IPS DF 19.7 (cell line): Measurements from ENCODE around the gene PPM1B.
"Not testable (repeated sequence)": the region's sequence is repeated elsewhere in the genome, so short reads cannot be mapped to it uniquely, and the experiment has no call there.

Experiments
- DNase-seq: peaks from one replicate; pipeline ENCODE4 v3.0.0-alpha.2; 2013; ENCODE audit warnings: low read depth, low spot score

Gene PPM1B

DNA sequence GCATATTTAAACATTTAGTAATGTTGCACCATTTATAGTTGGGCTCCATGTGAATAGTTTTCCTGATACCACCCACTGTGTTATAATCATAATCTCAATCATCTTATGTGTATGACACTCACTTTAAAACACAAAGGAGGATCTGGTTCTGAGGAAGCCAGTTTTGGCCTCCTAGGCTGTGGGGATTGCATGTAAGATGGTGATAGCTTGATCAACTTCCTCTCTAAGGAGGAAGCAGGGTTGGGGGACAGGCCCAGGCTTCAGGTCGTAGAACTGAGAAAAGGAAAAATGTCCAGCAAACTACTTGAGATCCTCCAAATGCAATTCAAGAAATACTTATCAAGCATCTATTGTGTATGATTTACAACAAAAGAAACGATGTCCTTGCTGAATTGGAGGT lies 4.9 kb upstream of the PPM1B start:
- DNase-seq: no peak

DNA sequence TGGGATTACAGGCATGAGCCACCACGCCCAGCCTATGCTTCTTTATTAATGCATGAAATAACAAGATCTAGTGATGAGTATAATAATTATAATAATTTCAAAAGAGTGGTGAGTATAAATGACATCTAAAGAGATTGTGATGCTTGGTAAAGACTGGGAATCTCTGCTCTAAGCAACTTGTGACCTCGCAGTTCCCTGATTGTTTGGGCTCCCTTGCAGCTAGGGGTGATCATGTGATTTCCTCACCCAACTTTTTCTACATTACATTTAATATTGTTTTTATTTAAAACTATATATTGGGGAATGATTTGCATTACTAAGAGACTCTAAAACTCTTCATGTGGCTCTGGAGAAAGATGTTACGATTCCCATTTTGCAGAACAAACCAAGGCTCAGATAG lies 4.1 kb upstream of the PPM1B start:
- no peak for DNase-seq

- no peak for DNase-seq
Measured at GRCh38 chr2:44166096-44166495, 2.6 kb upstream of the PPM1B start.

DNA sequence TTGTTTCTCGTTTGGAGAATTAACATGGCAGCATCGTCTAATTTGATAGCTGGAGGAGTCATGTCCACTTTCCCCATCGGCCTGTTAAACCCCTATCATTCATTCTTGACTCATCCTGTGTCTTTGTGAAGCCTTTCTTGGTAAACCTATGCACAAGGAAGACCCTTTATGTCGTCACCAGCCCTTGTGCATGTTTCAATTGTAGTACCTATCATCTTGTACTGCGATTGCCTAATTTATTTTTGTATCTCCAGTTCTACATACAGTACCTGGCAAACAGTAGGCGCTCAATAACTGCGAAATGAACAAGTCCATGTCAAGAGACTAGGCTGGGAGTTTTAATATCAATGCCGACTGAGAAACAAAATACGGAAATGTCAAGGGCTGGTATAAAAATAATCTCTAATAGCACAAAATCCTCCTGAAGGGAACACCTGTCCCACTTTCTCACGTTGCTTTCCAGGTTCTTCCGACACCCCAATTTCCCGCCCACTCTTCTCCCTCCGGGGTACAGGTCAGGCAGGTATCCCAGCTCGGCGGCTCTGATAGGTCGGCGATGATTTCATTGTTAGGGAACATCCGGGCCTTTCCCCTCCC lies 1.3 kb upstream of the PPM1B start:
- no peak for DNase-seq

DNA sequence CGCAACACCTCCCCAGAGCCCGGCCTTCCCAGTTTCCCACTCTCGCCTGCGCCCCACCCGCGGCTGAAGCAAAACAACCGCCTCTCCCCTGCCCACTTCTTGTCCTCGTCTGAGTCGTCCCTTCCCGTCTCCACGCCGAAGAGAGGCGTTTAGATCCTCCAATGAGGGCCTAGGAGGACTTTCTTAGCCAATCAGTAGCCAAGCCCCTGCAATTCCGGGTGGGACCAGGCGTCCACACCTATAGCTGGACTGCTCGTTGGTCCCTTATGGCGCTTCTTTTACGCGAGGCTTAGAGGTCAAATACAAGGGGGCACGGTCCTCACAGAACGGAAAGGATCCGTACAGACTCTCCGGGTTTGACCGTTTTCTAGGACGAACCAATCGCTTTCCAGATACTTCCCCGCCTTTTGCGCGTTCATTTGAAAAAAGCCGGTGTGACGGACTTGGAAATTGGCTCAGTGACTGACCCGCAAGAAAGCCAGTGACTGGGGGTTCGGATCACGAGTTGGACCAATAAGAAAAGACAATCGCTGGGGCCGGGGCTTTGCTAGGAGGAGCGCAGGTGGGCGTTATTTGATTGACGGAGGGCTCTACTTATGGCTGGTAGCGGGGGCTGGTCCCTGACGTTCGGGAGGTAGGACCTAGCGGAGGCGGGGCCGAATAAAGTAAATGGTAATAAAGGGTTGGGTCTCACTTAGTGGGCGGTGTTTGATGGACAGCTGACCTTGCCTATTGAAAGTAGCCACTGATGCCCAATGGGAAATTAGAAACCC lies 581 bp upstream of the PPM1B start:
- DNase-seq: peak; percentile 99

GRCh38 chr2:44169155-44169898 lies 652 bp downstream of the PPM1B start:
- no peak for DNase-seq

DNA sequence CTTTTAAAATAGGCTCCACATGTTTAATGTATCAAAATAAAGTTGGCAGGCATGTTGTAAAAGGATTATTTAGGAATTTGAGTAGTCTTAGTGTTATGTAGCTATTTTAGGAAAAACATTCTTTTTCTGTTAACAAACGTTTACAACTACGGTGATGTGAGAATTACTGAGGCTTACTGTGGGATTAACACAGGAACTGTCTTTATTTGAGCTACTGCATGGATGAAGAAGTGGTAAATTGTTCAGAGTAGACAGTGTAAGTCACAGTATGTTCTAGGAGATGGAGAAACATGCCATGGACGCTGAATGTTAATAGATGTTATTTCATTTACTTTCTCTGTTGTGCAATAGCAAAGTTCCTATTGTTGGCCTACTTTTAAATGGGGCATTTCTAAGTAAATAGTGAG lies 1.6 kb downstream of the PPM1B start:
- DNase-seq: no peak

DNA sequence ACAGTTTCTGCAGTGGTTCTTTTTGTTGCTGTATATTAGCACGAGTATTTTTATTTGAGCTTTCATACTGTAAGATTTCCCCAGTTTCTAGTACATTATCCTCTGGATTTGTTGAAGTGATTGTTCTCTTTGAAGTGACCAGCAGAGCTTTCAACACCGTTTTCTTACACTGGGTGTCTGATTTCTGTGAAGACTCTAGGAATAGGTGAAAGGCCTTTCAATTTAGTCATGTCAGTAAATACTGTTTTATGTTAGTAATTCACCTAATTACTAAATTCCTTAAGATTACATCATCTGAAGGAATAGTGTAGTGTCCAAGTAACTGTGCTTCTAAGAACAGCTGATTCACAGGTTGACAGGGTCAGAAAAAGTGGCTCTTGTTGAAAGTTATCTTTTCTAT lies 2.3 kb downstream of the PPM1B start:
- DNase-seq: no peak

DNA sequence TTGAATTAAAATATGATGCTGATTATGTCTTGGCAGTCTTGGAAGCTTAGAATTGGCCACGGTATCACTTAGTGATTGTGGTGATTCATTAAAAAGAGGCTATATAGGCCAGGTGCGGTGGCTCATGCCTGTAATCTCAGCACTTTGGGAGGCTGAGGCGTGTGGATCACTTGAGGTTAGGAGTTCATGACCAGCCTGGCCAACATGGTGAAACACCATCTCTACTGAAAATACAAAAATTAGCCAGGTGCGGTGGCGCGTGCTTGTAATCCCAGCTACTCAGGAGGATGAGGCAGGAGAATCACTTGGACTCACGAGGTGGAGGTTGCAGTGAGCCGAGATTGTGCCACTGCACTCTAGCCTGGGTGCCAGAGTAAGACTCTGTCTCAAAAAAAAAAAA lies 2.8 kb downstream of the PPM1B start:
- DNase-seq: not testable (repeated sequence)

GRCh38 chr2:44172576-44172975 lies 3.9 kb downstream of the PPM1B start:
- DNase-seq: no peak

- DNase-seq: peak; percentile 15
Measured at GRCh38 chr2:44178950-44179349, 10.3 kb downstream of the PPM1B start.

- DNase-seq: no peak
Measured at GRCh38 chr2:44181648-44182047, 13.0 kb downstream of the PPM1B start.

DNA sequence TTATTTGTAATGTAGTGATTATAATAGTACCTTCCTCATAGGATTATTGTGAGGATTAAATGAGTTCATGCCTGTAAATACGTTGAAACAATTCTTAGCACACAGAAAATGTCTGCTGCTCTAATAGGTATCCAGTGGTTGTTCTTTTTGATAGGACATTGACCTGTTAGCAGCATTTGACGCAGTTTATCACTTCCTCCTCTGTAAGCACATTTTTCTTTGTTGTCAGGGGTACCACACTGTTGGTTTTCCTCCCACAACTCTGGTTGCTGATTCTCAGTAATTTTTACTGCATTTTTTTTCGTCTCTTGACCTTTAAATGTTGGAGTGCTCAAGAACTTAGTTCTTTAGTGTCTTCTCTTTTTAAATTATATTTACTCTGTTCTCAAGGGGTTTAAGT lies 15.4 kb downstream of the PPM1B start:
- no peak for DNase-seq

DNA sequence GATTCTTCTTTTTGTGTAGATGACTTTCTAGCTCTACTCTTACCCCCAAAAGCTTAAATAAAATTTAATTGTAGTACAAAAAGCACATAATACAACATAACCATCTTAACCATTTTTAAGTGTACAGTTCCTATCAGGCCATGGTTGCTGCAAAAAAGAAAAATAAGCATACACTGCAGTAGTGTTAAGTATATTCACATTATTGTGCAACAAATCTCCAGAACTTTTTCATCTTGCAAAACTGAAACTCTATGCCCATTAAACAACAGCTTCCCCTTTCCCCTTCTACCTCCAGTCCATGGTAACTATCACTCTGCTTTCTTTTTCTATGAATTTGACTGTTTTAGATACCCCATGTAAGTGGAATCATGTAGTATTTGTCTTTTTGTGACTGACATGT lies 18.1 kb downstream of the PPM1B start:
- DNase-seq: no peak

GRCh38 chr2:44187251-44187650 lies 18.6 kb downstream of the PPM1B start:
- DNase-seq: no peak

- no peak for DNase-seq
Measured at GRCh38 chr2:44188696-44189095, 20.0 kb downstream of the PPM1B start.

GRCh38 chr2:44189104-44189503 lies 20.4 kb downstream of the PPM1B start:
- no peak for DNase-seq

- no peak for DNase-seq
Measured at GRCh38 chr2:44190526-44190925, 21.9 kb downstream of the PPM1B start.

GRCh38 chr2:44191739-44192138 lies 23.1 kb downstream of the PPM1B start:
- no peak for DNase-seq

- no peak for DNase-seq
Measured at GRCh38 chr2:44192646-44193045, 24.0 kb downstream of the PPM1B start.

DNA sequence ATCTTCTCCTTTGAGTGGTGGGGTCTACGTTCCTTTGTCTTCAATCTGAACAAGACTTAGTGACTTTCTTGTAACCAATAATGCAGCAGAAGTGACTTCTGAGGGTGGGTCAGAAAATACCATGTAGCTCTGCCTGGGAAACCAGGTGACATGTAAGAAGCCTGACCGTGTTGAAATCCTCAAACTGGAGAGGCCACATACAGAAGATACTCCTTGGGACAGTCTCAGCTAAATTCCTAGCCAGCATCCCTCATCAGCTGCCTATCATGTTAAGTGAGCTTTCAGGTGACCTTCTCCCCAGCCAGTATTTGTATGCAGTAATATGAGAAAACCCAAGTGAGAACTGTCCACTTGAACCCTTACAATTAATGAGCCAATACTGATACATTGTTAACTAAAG lies 27.0 kb downstream of the PPM1B start:
- DNase-seq: no peak

DNA sequence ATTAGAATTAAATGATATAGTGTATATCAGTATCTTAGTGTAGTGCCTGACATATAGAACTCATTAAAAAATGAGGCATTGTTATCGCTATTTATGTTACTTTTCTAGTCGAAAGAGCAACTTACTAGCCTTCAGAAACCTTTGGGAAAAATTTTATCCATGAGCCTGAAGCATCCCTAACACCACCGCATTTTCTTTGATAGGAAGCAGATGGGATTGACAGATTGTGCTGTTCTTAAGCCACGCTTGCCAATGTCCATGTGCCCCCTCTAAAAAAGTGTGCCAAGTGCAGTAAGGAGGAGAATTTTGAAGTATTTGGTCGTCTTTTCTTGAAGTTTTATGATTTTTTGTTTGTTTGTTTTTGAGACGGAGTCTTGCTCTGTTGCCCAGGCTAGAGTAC lies 29.1 kb downstream of the PPM1B start:
- DNase-seq: no peak

DNA sequence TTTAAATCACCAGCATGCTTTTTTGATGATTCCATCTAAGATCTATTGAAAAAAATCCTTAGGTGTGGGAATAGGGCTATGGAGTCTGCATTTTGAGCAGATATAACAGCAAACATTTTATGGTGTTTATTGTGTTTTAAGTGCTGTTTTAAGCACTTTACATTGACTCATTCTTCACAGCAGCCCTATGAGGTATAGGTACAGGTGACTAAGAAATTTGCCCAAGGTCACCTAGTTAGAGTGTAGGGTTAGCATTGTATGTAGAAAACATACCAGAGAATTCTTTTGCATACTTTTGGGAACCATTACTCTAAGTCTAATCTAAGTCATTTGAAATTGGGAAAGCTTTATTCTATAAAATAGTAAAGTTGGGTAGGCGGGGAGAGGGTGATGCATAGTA lies 31.3 kb downstream of the PPM1B start:
- no peak for DNase-seq
